GM18861 (cell line): ENCODE data around the gene CERS4.
"Not testable (repeated sequence)": the region's sequence is repeated elsewhere in the genome, so short reads cannot be mapped to it uniquely, and the experiment has no call there.

Source experiments
- ATAC-seq: cut with Tn5 transposase; IDR thresholded peaks from one replicate; pipeline ENCODE4 v1.9.1; 2021; ENCODE audit not compliant: unreplicated experiment

Gene CERS4

DNA sequence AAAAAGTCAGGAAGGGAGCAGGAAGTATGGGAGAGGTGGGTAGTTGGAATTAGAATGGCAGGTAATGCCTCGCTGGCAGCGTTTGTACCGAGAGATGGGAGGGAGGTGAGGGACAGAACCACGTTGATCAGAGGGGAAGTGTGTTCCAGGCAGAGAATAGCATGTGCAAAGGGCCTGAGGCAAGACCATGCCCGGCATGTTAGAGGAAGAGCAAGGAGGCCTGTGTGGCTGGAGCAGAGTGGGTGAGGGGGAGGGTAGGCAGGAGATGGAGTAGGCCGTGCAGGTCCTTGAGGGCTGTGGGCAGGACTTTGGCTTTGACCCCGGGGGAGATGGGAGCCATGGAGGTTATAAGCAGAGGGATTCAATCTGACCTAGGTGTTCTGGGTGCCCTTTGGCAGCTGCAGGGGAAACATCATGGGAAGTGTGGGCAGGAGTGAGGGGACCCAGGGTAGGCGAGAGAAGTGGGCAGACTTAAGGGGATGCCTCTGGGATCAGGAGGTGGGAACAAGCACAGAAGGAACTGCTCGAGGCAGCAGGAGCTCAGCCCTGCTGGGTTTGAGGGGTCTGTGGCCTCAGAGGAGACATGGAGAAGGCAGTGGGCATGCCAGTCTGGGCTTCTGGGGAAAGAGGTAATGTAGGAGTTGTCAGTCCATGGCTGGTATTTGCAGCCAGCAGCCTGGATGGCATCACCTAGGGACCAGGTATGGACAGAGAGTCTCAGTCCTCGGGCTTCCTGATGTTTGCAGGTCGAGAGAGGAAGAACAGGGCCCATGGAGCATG lies 50.2 kb downstream of the CERS4 start:
- no peak for ATAC-seq

DNA sequence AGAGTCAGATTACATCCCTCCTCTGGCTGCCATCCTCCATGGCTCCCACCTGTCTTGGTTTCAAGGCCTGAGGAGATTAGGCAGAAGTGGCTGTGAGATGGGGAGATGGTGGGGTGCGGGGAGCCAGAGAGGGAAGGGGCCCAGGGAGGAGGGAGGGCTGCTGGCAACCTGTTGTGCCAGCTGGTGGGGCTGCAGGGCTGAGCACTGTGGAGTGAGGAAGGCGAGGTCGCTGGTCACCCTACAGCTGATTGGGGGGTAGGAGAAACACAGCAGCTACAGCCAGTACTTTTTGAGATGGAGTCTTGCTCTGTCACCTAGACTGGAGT lies 50.7 kb downstream of the CERS4 start:
- ATAC-seq, result no peak

DNA sequence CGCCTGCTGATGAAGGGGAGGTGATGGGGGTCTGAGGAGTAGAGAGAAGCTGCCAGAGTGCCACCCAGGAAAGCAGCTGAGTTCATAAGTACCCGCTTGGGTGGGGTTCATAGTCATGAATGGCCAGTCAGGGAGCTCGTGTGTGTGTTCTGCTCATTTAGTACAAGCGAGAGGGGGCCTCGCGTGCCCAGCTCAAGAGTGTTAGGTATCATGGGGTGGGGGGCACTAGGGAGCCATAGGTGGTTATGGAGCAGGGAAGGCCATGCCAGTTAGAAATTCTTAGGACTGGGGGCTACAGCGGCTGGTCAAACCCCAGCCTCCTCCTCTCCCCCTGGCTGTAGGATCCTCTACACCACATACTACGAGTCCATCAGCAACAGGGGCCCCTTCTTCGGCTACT lies 52.2 kb downstream of the CERS4 start:
- no peak for ATAC-seq

DNA sequence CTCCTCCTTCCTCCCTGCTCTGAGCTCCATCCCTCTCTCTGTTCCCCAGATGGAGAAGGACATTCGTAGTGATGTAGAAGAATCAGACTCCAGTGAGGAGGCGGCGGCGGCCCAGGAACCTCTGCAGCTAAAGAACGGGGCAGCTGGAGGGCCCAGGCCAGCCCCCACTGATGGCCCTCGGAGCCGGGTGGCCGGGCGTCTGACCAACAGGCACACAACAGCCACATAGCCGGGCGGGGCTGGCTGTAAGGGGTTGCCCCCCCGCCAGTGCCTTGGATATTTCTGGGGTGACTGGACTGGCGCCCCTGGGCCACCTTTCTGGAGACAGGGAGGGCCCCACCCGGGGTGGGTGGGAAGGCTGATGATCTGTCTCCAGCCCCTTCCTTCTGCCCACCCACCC lies 52.7 kb downstream of the CERS4 start:
- no peak for ATAC-seq

DNA sequence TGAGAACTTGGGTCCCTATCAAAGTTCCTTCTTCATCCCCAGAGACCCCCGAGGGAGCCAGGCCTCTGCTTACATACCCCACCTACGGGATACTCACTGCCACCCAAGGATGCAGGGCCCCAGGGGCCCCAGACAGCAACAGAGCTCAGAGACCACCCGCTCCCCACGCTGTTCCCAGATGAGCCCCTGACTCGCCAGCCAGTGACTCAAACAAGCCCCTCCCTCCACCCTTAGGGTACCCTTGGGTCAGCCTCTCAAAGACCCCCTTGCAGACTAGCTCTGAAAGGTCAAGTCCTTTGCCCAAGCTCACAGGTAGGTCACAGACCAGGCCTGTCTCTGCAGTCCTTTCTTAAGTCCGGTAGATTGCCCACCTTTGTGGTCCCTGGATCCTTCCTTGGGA lies 53.3 kb downstream of the CERS4 start:
- no peak for ATAC-seq

DNA sequence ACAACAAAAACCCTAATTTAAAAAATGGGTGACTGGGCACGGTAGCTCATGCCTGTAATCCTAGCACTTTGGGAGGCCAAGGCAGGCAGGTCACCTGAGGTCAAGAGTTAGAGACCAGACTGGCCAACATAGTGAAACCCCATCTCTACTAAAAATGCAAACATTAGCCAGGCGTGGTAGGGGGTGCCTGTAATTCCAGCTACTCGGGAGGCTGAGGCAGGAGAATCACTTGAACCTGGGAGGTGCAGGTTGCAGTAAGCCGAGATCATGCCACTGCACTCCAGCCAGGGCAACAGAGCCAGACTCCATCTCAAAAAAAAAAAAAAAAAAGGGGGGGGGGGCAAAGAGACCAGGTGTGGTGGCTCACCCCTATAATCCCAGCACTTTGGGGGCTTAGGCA lies 55.1 kb downstream of the CERS4 start:
- ATAC-seq, result not testable (repeated sequence)

DNA sequence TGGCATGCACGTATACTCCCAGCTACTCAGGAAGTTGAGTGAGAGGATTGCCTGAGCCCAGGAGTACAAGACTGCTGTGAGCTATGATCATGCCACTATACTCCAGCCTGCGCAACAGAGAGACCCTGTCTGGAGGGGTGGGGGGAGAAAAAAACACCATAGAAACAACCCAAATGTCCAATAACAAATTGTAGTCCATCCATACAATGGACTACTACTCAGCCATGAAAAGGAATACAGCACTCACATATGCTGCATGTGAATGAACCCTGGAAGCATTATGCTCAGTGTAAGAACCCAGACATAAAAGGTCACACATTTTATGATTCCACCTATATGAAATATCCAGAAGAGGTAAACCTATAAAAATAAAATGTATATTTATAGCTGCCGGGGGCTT lies 56.7 kb downstream of the CERS4 start:
- no peak for ATAC-seq

DNA sequence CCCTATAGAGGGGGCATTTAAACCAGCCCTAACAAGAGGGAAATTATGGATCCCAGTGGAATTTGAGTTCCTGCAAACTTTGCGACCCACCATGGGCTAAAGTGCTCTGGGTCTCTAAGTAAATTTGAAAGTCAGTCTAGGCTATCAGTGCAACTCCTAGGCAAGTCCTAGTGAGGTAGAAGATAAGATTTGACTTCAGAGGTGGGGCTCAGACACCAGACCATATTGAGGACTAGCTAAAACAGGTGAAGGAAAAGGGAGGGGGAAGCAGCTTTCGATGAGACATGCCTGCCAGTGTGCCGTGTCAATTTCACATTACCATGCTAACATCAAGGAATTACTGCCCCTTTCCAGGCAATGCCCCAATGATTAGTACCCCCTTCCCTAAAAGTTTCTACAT lies 60.6 kb downstream of the CERS4 start:
- ATAC-seq, result no peak

DNA sequence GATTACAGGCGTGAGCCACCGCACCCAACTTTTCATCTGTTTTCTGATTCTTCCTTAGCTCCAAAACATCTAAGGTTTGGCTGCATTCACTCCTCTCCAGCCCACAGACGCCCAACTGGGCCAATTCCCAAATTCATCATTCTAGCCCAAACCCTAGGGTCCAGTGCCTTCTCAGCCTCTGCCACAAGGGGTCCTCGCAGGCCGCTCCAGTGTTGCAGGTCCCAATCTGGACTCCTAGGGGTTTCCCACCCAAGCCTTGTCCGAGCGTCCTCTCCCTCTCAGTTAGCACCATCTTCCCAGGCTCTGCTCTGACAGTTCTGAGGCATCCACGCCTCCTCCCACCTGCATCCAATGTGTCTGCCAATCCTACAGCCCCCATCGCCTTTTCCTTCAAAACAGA lies 67.3 kb downstream of the CERS4 start:
- not testable (repeated sequence) for ATAC-seq

DNA sequence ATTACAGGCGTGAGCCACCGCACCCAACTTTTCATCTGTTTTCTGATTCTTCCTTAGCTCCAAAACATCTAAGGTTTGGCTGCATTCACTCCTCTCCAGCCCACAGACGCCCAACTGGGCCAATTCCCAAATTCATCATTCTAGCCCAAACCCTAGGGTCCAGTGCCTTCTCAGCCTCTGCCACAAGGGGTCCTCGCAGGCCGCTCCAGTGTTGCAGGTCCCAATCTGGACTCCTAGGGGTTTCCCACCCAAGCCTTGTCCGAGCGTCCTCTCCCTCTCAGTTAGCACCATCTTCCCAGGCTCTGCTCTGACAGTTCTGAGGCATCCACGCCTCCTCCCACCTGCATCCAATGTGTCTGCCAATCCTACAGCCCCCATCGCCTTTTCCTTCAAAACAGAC lies 82.2 kb downstream of the CERS4 start:
- not testable (repeated sequence) for ATAC-seq

DNA sequence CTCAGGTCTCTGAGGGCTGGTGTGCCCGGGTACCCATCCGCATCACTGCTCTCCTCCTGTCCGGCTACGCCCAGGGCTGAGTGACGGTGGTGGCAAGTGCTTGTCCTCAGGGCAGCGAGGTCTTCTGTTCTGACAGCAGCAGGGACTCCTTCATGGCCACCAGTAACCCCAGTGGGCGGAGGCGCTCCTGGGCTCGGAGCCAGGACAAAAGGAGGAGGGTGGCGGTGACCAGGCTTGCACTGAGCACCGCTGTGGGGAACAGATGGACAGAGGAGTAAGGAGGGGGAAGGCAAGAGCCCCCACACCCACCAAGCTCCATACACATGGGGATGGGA lies 93.2 kb downstream of the CERS4 start:
- ATAC-seq, result no peak

DNA sequence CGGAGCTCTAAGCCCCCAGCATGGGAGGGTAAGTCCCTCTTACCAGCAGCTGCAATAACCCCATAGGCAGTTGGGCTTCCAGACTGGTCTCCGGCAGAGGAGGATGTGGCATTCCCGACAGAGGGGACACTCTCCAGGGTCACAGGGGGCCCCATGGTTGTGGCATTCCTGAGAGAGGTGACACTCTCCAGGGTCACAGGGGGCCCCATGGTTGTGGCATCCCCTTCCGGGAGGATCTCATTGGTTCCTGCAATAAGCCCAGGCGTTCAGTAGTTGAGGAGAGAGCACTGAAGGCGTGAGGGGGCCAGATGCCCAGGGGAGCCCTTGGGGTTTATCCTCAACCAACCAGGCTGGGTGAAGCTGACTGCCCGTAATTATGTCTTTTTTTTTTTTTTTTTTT lies 93.6 kb downstream of the CERS4 start:
- no peak for ATAC-seq

DNA sequence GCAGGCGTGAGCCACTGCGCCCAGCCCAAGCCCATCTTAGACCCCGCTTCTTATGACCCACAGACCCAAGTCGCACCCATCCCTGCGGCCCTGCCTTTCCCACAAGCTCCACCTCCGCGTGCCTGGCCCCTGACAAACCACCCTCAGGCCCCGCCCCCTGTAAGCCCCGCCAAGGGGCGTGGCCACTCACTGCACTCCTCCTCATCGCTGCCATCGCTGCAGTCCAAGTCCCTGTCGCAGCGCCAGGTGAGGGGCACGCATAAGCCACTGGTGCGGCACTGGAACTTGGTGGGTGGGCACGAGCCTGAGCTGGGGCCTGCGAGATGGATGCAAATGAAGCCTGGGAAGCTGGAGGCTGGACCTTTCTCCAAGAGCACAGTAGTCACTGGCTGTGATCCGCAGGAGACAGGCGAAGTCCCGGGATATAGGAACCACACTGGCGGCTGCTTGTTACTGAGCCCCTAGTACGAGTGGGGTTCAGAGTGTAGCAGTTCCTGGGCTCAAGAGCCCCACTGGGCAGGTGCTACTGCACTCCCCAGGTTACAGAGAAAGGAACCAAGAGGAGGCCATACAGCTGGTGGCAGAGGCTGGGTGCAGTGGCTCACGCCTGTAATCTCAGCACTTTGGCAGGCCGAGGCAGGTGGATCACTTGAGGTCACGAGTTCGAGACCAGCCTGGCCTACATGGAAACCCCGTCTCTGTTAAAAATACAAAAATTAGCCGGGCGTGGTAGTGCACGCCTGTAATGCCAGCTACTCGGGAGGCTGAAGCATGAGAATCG lies 95.9 kb downstream of the CERS4 start:
- no peak for ATAC-seq

DNA sequence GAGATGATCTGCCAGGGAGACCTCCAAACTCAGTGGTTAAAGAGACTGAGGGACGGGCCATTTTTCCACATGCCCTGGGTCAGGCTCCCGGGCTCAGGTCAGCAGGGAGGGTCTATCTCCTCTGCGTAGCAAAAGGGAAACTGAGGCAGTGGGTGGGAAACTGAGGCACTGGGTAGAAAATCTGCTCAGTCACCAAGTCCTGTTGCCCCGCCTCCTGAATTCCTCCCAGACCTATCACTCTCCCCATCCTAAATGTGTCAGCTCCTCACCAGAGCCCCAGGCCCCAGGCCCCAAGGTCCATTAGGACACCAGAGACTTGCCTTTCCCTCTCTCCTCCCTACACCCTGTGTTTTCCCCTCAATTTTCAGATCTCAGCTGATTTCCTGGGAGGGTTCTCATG lies 96.6 kb downstream of the CERS4 start:
- ATAC-seq, result no peak

DNA sequence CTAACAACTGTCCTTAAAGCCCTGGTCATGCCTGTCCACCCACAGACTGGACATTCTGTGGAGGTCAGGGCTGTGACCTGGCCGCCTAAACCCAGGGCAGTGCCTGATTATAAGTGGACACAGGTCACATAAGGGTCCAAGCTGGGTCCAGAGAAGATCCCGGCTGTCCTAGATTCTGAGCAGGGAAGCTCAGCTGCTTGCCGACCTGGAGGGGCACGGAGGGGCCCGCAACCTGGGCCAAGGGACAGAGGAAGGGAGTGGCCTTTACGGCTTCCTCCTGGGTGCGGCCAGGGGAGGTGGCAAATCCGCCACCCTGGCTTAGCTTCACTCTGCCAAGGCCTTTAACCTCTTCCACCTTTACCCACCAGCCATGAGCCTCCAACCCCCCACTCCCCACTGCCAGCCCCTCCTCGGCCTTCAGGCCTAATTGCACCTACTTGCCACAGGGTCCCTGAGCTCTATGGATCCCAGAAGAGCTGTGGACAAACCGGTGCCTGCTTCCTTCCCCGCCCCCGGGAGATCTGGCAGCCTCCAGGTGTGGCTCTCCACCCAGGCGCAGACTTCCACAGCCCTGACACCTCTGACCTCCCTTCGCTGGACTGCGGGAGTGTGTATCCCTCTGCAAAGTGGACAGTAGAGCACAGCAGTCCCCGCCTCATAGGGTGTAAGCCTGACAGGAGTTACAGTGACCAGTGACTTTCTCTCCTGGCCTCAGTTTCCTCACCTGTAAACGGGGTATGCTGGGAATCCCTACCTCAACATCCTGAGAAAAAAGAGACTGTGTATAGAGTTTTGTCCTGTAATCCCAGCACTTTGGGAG lies 97.3 kb downstream of the CERS4 start:
- no peak for ATAC-seq

DNA sequence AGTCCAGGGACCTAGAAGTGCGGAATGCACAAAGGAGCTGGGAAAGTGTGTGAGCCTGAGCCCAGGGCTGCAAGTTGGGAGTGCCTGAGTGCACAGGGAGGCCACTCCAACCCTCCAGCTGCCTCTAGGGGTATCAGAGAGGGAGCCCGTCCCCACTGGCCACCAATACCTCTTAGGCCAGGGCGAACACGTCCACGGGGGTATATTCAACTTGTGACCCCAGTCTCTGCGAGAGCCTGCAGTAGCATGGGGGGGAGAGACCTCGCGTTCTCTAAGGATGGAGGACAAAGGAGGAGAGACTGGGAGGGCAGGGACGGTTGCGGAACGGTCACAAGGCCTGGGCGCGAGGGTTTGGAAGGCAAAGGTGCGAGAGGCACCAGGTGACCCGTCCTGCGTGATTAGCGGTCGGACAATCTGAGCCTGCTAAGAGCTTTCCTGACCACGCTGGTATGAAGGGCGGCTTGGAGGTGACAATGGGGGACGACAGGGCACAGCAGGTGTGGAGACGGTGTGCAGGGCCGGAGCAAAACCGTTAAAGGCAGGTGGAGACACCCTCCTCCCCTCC lies 98.3 kb downstream of the CERS4 start:
- no peak for ATAC-seq

DNA sequence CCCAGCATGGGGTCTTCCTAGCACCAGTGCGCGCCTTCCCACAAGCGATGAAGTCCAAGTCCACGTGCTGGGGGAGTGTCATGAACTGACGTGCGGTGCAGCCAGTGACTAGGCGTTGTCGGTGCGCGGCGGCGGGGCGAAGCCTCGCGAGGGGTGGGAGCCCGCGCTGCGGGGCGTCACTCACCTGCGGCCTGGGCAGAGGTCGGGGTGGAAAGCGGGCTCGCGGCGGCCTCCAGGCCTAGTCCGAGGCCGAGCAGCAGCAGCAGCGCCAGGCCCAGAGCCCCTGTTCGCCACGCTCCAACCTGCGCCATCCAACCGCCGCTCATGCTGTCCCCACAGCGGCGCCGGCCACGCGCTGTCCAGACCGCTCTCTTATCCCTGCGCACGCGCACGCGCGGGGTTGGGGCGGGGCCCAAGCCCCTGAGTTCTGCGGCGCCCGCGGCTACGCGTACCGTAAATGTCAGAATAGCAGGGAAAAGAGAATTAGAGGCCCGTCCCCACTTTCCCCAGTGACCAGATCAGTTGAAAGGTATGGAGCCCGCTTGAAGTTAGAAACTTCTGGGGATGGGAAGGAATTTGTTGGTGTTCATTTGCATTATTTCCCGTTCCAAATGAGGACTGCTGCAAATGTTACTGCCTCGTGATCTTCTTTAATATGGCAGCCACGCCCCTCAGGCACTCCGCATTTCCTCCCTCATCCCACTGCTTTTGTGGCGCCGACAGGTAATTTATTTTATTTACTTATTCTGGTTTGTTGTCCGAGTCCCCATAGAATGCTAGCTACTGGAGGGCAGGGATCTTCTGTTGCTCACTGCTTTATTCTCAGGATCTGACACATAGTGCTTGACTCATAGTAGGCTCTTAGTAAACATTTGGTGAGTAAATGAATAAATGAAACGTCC lies 99.0 kb downstream of the CERS4 start, which contains the start of gene CD320:
Gene CD320, minus strand, starts transcription at position 394 of the 902 bp plus-strand sequence. Its CDS starts 68 bp downstream, at position 326.
- ATAC-seq, result peak; percentile 72

DNA sequence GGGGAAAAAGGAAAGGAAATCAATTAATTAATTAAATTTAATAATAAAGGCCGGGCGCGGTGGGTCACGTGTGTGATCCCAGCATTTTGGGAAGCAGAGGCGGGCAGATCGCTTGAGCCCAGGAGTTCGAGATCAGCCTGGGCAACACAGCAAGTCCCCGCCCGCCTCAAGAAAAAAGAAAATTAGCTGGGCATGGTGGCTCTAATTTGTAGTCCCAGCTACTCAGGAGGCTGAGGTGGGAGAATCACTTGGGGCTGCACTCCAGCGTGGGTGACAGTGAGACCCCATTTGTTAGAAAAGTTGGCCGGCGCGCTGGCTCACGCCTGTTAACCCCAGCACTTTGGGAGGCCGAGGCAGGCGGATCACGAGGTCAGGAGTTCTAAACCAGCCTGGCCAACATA lies 99.7 kb downstream of the CERS4 start:
- no peak for ATAC-seq

DNA sequence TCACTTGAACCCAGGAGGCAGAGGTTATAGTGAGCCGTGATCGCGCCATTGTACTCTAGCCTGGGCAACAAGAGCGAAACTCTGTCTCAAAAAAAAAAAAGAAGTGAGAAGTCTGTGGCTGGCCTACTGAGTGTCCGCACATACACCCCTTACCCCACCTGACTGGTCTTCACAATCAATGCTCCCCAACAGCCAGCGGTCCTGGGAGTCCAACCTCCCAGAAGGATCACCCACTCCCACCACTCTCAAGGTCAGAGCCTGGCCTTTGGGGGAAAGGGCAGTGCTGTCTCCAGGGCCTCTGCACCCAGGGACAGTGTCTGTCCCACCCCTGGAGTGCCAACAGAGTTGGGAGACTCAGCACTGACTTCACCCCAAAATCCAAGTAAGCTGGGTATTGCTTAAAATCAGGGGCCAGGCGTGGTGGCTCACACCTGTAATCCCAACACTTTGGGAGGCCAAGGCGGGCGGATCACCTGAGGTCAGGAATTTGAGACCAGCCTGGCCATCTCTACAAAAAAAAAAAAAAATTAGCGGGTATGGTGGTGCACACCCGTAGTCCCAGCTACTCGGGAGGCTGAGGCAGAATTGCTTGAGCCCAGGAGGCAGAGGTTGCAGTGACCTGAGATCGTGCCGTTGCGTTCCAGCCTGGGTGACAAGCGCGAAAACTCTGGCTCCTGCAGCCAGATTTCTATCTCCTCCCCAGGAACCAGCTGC lies 101.3 kb downstream of the CERS4 start:
- no peak for ATAC-seq
